IPS-NIHi7 (cell line): ENCODE data around the gene KRT86.
"Not testable (repeated sequence)": the region's sequence is repeated elsewhere in the genome, so short reads cannot be mapped to it uniquely, and the experiment has no call there.

Source experiments
- DNase-seq: peaks from one replicate; pipeline ENCODE4 v3.0.0; 2012; ENCODE audit warnings: mixed read lengths; ENCODE audit errors: extremely low spot score

Gene KRT86

DNA sequence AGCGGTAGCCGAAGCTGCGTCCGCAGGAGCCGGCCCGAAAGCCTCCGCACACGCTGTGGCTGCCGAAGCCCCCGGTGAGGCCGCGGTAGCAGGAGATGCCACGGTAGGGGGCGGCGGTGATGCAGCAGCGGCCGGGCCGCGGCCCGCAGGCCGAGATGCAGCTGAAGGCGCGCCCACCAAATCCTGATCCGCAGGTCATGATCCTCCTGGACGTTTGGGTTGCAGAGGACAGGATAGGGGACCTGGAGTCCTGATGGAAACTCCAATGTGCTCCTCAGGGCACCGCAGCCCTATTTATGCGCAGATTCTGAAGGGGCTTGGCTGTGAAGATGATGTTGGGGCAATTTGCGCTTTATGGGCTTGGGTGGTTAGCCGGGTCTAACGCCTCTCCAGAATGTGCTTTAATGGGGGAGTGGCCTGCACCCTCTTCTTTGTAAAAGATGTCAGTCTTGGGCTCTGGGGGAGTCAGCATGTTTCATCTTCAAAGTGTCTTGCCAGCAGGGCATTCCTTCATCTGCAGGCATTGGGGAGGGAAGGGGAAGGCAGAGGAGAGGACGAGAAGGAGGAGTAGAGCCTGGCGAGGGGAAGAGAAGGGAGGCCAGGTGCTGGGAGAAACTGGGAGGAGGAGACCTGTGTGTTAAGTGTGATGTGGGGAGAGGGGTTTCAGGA lies 17.0 kb downstream of the KRT86 start, which contains the start of gene KRT81:
TSS of gene KRT81 (minus strand) at position 268 of the 669 bp plus-strand sequence. CDS start at position 199, 69 bp downstream.
- no peak for DNase-seq

DNA sequence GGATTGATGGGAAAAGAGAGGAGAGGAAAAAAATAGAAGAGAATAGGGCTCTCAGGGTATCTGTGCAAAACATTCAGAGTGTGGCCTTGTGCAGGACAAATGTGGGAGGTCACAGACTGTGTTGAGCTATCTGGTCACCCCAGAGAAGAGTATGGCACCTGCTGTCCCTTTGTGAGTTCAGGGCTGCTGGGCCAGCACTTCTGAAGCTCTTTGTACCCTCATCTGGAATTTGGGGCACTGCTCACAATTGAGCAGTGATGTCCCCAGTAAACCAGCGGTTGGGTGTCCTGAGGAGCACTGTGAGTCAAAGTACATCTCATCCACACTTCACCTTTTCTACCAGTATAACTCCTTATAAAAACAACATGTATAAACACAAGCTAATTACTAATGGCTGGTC lies 19.5 kb downstream of the KRT86 start:
- DNase-seq: no peak

DNA sequence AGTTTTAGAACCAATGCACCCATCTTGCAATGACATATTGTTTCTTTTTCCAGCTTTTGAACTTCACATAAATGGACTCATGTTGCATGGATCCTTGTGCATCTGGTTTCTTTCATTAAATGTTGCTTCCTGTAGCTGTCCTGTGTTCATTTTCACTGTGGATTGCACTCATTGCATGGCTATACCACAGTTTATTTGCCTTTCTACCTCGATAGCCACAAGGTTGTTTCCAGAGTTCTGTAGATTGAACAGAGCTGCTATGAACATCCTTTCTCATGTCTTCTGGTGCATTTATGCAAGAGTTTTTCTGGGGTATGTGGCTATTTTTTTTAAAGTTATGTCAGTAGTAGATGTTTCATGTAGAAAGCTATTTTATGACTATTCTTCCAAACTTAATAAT lies 20.4 kb downstream of the KRT86 start:
- DNase-seq: no peak

DNA sequence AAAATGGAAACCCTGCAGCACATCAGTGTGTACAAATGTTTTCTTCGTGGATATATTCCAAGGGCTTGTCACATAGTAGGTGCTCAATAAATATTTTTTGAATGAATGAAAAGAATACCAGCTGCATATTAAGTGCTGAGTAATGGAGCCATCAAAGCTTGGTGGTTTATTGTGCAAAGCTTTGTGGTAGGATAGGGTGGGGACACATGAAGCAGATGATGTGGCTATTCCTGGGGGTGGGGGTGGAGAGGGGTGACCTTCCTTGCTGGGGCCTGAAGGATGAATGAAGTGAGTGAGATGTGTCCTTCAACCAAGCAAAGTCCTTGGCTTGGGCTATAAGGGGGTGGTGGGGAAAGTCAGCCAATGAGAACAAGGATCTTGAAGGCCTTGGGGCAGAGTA lies 21.2 kb downstream of the KRT86 start:
- no peak for DNase-seq

DNA sequence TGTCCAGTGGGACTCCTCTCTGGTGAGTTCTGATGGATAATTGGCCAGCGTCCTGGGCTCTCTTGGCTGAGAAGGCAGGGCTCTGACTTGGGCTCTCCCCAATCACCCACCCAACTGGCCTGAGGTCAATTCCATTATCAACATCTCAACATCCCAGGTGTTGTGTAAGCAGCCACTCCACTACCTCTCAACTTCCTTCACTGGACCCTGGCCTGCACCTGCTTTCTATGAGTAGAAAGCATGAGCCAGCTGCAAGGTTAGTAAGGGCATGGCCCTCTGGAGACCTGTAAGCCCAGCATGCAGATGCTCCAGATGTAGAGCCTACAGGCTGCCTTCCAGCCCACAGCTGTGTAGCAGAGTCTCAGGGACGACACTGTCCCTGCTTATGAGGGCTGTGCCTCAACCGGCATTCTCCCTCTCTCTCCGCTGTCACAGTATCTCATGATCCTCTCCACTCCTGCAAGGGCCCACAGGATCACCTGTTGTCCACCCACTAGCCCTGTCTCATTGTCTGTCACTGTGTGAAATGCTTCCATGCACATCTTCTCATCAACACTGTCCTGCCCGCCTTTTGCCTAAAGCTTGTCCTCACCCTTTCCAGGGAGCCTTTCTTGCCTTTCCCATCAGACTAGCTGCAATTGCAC lies 22.2 kb downstream of the KRT86 start:
- DNase-seq: no peak

DNA sequence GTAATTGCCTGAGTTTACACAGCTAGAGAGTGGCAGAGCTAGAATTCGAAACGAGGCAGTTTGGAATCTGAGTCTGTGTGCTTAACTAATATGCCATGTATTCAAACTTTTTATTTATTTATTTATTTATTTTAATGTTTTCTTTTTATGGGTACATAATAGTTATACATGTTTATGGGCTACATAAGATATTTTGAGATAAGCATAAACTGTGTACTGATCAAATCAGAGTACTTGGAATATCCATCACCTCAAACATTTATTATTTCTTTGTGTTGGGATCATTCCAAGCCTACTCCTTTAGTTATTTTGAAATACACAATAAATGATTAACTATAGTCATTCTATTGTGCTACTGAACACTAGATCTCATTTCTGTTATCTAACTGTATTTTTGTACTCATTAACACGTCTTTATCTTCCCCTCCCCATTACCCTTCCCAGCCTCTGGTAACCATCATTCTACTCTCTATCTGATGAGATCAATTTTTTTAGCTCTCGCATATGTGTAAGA lies 24.3 kb downstream of the KRT86 start:
- no peak for DNase-seq

DNA sequence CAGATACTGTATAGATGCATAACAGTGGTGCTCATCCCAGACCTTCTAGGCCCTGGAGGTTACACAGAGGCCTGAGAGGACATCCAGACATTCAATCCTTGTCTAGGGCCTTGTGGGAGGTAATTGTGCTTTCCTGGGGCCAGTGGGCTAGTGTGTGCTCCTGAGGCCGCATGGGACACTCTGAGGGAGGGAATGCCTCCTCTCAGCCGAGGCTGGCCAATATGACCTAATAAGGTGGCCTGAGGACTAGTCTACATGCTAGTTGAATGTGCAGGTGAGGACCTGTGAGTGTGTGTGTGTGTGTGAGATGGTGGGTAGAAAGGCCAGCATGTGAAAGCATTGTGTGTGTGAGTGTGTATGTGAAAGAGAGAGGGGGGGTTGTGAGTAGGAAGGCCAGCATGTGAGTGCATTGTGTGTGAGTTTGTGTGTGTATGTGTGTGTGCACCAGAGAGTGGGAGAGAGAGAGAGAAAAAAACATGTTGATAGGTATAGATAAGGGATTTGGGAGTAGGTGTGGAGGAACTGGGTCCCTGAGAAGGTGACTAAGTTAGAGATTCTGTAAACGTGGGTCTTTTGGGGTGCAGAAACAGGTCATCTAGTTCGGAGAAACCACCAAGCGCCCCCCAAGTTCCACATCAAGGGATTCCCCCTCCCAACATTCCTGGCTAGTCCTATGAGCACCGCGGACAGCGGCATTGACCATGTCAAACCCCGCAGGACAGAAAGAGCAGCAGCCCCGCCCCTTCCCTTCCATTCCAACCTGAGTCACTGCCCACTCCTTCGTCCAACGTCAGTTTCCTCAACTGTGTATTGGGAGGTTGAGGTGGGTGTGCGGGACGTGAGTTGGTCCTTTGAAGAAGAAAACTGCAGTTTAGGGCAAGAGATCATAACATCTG lies 26.6 kb downstream of the KRT86 start:
- DNase-seq: peak; percentile 69

DNA sequence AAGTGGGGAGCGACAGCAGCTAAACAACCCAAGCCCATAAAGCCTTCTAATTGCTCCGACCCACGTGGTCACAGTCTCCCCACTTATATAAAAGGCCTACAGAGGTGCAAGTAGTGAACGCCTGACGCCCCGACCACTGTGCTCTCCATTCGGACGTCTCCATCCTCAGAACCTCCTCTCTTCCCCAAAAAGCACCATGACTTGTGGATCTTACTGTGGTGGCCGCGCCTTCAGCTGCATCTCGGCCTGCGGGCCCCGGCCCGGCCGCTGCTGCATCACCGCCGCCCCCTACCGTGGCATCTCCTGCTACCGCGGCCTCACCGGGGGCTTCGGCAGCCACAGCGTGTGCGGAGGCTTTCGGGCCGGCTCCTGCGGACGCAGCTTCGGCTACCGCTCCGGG lies 27.3 kb downstream of the KRT86 start:
- DNase-seq: not testable (repeated sequence)

DNA sequence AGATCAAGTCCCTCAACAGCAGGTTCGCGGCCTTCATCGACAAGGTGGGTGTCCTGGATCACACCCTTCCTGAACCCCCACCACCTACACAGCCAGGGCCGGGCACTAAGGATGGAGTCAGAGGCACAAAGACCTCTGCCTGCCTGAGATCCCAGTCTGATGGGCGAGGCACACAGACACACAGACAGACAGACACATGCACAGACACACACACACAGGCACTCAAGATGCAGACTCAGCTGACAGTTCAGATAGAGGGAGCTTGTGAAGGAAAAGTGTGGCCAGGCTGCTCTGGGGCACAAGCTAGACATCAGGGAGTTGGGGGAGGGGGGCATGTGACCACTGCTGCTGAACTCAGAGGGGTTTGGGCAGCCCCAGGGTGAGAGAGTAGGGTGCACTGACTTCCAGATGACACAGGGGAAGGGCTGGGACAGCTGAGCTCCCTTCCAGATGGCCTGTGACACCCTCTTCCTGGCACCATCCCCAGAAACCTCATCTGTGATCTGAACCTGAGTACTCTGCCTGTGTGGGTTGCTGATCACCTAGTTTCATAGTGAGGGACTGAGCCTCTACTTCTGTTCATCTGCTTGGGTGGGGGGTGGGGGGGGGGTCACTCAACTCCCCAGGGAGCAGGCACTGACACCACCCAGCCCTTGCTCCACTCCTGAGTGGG lies 27.9 kb downstream of the KRT86 start:
- not testable (repeated sequence) for DNase-seq

DNA sequence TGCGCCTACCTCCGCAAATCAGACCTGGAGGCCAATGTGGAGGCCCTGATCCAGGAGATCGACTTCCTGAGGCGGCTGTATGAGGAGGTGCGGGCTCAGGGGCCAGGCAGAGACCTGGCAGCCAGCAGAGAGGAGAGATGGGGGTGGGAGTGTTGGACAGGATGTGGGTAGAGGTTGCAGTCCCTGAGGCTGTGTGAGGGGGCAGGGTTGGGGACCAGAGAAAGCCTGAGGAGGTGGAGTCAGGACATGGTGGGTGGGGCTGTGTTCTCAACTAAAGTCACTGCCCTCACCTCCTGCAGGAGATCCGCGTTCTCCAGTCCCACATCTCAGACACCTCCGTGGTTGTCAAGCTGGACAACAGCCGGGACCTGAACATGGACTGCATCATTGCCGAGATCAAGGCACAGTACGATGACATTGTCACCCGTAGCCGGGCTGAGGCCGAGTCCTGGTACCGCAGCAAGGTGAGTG lies 30.5 kb downstream of the KRT86 start:
- DNase-seq: not testable (repeated sequence)

DNA sequence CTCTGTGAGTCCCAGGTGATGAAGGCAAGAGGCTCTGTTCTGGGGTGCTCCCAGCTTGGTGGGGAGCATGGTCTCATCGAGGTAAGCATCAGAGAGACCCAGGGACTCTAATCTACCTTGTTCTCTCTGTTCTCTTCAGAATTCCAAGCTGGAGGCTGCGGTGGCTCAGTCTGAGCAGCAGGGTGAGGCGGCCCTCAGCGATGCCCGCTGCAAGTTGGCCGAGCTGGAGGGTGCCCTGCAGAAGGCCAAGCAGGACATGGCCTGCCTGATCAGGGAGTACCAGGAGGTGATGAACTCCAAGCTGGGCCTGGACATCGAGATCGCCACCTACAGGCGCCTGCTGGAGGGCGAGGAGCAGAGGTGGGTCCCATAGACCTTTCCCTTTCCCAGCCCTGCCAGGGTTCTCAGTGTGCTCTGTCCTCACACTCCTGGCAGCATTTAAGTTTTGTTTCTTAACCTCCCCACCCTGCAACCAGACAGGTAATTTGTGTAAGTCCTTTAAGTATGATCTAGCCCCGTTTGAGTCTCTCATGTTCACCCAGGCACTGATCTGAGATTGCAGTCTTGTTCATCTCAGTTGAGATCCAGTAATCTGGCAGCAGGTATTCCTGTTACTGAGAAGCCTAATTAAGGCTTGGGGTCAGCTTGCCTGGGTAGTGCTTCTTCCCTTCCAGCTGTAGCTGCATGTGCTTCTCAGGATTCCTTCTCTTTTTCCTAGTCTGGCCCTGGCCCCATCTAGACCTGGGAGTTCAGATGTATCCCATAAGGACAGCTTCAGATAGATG lies 31.7 kb downstream of the KRT86 start:
- DNase-seq: no peak

DNA sequence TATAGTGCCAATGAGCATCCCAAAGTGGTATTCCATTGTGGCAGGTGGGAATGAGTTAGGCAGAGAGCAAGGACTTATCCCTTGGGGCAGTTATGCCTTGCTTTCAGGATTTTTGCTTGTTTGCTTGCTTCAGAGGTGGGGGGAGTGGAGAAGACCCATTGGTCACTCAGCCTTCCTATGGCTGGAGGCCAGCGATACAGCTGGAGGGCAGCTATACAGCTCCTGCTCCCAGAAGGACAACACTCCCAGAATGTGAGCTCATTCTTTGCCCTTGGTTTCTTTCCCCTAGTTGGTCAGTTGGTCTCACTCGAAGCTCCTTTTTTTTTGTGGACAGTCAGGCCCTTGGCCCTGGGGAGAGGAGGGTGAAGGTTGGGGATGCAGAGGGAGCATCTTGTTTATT lies 32.3 kb downstream of the KRT86 start:
- no peak for DNase-seq

DNA sequence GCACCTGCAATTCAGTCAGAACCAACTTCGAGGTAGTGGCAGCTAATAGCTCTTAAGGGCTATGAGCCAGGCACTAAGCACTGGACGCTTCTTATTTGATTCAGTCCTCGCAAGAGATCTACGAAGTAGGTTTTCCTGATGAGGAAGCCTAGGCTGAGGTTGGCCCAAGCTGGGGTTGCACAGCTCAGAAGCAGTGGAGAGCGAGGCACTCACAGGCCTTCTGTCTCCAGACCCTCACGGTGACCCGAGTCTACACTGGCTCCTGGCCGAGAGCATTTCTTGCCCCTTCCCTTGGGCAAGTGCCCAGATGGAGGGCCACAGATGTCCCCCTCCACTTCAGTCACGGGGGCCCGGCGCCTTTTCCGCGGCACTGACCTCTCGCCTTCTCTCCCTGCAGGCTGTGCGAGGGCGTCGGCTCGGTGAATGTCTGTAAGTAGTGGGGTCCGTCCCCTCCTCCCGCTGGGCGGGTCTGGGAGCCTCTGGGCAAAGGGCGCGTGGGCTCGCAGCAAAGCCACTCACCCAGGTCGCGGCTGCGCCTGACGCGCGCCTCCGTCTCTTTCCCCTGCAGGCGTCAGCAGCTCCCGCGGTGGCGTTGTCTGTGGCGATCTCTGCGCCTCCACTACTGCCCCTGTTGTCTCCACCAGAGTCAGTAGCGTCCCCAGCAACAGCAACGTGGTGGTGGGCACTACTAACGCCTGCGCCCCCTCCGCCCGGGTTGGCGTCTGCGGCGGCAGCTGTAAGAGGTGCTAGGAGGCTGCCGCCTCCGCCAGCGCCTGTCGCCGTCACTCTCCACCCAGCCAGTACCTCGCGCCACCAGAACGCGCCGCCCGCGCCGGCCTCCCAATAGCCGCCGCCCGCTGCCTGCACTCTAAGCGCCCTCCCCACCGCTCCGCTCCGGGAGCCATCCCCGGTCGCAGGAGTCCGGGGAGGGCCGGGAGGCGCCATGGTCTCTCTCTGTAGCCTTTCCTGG lies 33.7 kb downstream of the KRT86 start:
- DNase-seq: peak; percentile 82

DNA sequence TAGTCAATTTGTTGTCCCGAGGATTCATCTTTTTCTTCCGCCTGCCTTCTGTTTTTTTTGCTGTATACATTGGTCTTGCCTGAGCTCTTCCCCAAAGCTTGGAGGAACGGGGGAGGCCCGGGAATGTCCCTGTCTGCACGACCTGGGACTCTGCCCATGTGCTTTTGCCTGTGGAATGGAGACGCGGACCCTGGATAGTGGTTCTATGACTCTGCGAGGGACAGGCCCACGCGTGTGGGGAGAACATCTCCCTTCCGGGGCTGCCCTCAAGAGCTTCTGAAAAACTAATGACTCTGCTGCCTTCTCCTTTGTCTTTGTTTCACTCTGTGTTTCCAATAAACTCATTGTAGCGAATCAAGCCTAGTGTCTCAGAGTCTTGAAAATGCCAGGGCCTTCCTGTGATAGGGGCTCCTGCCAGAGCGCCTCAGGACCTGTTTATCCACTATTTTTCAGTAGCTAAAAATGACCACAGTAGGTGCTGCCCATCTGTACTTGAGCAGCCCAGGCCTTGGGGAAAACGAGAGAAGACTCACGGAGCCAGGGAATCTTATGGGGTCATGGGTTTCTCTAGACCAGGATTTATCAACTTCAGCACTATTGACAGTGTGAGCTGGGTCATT lies 34.5 kb downstream of the KRT86 start:
- DNase-seq: no peak

DNA sequence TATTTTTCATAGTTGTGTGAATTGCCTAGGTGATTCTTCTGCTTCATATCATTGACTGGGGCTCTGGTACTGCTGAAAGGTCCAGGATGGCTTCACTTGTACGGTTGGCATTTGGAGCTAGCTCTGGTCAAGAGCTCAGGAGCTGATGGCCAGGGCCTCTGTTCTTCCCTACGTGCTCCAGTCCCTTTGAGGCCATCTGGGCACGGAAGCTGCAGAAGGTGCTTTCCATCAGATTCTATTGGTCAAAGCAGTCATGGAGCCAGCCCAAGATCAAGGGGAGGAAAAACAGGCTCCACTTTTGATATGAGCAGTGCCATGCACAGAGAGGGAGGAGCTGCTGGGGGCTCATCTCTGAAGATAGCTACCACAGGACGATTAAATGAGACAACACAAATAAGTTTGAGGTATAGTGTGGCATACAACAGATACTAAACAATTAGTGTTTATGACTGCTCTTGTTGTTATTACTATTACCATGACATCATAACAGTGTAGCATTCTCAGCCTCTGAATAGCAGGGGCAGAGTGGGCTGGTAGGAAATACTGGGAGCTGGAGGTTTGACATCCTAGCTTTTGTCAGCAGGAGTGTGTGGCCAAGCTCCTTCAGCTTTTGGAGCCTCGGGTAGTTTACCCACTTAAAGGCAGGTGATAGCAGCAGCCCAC lies 36.3 kb downstream of the KRT86 start:
- no peak for DNase-seq

DNA sequence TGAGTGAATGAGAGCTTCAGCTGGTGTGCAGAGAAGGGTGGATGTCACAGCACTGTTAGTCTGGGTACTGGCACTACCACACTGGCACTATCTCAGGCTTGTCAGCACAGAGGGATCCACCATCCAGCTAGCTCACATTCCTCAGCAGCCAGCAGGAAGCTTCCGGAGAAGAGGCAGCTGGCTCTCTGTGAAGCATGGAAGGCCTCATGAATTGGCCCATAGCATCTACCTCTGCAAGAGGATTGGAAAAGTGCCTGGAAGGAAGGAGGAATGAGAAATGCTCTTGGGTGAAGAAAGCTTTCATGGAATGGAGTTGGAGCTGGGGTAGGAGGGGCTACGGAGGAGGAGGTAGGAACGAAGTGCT lies 36.8 kb downstream of the KRT86 start:
- DNase-seq: no peak

DNA sequence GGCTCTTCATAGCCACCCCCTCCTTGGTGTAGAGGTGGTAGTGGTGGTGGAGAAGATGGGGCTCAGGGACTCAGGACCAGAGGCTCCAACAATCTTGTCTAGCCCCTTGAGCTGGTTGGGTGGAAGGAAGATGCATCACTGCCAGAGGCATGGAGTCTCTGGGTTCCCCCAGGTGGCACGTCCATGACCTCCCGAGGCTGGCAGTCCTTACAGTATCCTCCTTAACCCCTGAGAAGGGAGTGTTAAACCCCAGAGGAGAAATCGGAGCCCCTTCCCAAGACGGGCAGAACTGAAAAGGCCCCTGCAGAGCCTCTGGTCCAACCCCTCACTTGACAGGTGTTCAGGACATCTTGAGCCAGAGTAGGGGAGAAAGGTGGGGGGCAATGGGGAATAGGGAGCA lies 37.6 kb downstream of the KRT86 start:
- DNase-seq: no peak

DNA sequence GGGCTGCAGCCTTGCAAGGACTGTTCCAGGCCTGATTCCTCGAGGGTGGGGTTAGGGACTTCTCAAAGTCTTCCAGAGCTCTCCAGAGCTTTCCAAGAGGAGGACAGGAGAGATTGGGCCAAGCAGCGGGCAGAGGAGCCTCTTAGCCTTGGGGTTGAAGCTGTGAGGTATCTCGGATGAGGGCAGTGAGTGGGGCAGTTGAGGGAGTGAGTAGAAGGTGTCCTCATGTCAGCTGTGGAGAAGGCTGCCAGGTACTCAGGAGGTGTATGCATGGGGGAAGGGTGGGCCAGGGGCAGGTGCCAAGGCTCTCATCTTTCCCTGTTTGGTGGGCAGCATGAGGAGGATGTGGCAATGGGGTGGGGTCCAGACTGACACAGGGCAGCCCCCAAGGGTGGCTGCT lies 39.0 kb downstream of the KRT86 start:
- no peak for DNase-seq

DNA sequence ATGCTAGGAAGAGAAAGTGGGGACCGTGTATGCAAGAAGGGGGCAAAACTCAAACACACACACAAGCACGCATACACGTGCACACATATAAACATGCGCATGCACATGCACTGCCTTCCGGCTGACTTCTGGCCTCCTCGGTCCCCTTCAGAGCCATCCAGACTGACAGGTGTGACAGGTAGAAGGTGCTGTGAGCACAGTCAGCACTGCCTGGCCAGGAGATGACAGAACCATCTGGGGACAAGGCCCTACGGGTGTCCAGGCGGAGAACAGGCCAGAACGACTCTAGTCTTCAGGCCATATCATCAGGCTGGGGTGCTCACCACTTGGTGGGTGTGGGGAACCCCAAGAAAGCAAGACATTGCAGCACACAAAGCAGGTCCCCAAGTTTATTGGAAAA lies 39.5 kb downstream of the KRT86 start:
- no peak for DNase-seq
